HuH-7.5 (cell line): Measurements from ENCODE around the gene PGAP6.
"Not testable (repeated sequence)": the region's sequence is repeated elsewhere in the genome, so short reads cannot be mapped to it uniquely, and the experiment has no call there.

ENCODE experiments used
- DNase-seq: peaks from one replicate; pipeline ENCODE4 v3.0.0; 2011; ENCODE audit warnings: low spot score

PGAP6 gene

DNA sequence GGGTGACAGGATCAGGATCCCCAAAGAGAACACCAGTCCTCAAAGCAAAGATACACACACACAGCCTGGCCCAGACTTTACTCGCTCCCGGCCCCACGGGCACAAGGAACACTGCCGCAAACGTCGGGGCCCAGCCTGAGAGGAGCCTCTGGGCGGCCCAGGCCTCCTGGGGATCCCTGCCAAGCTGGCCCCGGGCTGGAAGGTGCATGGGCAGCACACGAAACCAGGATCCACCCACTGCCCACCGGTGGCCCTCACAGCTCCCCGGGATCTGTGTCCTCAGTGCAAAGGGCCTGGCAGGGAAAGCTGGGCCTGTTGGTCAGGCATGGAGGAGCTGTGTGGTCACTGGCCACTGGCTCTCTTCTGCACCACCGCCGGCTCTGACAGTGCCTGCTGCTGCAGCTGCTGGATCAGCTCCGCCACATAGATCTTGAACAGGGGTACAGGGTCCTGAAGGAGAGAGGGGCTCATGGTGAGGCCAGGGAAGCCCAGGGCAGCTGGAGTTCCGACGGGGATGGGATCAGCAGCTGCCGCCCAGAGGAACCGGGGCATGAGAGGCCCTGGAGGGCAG, 14.4 kb downstream of the PGAP6 start:
- DNase-seq, result no peak

DNA sequence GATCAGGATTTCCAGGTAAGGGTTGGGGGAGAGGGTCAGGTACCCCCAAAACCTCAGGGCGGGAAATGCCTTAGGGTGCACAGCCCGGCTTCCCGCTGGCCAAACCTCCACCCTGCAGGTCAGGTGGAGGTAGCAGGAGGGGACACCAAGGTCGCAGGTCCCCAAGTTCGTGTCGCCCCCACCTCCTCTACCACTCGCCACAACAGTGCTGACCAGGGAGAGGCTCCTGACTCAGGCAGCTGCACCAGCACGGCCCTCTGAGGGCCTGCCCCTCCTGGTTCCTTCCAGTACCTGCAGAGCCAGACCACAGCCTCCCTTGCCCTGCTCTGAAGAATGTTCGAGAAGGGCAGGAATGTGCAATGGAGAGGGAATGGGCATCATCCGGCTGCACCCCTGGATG, 15.3 kb downstream of the PGAP6 start:
- DNase-seq, result no peak

DNA sequence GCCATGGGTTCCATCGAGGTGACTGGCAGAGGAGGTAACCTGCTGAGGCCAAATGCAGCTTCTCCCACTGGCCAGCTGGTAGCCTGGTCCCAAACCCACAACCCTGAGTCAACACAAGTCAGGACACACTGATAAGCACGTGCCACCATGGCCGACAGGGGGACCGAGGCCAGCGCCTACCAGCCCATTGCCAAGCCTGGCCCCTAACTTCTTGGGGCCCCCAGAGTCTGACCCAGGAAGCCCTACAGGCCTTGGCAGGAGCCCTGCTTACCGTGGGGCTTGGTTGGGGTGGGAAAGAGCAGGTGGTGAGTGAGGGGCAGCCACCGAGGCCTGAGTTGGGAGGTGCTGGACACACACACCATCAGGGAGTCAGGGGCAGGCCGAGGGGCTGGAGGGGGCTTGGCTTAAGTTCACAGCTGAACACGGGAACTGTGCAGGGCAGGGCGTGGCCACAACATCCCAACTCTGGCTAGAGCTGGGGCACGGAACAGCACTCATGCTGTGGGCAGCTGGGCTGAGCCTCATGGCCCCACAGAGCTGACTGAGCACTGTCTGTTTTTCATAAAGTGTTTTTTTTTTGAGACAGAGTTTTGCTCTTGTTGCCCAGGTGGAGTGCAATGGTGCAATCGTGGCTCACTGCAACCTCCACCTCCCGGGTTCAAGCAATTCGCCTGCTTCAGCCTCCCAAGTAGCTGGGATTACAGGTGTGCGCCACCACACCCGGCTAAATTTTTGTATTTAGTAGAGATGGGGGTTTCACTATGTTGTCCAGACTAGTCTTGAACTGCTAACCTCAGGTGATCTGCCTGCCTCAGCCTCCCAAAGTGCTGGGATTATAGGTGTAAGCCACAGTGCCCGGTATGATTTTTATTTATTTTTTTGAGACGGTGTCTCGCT, 16.9 kb downstream of the PGAP6 start:
- DNase-seq, result no peak

DNA sequence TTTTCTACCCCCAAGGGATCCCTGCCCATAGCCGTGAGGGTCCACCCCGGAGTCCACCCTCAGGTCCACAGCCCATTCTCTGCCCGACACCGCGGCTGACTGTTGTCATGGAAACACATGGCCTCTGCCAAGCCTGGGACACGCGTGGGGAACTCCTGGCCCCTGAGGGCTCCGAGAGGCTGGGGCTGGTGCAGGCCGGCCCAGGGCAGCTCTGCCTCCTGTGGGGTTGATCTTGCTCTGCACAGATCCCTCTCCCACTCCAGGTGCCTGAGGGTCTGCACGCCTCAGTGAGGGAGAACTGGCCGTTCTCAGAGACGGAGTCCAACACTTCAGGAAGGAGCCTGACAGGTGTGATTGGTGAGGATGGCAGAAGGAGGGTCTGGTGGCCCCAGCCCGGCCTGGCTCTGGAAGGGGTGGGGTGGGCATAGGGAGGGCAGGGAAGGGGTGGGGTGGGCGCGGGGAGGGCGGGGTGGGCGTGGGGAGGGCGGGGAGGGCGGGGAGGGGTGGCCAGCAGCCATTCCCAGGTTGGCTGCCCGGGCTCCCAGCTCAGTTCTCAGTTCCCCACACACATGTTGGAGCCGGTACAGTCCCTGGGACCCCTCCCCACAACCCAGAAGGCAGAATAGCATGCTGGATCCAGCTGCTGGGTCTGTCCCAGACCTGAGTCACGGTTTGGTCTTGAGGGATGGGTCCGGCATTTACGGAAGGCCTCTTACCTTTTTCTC, 17.9 kb downstream of the PGAP6 start:
- DNase-seq, result no peak

DNA sequence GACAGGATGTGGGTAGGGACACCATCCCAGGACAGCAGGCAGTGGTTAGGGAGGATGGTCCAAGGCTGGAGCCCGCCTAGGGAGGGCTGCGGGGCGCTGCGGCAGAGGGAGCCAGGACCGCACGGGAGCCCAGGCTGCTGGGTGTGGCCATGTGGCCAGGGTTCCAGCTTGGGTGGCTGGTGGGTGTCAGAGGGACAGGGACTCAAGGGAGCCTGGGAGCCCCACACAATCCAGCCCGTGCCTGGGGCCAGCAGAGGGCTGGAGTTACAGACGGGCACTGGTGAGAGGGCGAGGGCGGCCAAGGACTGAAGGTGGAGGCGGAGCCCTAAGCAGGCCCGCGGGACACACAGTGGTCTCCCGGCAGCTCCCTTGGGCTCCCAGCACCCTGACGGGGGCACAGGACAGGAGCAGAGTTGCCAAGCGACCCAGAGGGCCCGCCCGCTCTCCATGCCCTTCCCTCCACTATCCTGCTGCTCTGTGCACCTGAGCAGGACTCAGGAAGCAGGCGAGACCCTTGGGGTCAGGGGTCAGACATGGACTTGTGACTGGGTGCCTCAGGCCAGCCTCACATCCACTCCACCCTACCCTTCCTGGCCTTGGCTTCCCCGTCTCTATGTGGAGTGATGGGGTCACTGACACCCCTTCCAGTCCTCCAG, 18.5 kb downstream of the PGAP6 start:
- no peak for DNase-seq

DNA sequence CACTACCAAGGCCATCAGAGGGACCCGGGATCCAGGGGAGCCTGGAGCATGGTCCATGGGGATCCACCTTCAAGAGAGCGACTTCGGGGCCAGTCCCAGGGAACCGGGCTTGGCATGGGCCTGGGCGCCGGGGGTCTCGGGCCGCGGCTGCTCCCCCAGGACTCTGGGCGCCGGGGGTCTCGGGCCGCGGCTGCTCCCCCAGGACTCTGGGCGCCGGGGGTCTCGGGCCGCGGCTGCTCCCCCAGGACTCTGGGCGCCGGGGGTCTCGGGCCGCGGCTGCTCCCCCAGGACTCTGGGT, 19.1 kb downstream of the PGAP6 start:
- not testable (repeated sequence) for DNase-seq

DNA sequence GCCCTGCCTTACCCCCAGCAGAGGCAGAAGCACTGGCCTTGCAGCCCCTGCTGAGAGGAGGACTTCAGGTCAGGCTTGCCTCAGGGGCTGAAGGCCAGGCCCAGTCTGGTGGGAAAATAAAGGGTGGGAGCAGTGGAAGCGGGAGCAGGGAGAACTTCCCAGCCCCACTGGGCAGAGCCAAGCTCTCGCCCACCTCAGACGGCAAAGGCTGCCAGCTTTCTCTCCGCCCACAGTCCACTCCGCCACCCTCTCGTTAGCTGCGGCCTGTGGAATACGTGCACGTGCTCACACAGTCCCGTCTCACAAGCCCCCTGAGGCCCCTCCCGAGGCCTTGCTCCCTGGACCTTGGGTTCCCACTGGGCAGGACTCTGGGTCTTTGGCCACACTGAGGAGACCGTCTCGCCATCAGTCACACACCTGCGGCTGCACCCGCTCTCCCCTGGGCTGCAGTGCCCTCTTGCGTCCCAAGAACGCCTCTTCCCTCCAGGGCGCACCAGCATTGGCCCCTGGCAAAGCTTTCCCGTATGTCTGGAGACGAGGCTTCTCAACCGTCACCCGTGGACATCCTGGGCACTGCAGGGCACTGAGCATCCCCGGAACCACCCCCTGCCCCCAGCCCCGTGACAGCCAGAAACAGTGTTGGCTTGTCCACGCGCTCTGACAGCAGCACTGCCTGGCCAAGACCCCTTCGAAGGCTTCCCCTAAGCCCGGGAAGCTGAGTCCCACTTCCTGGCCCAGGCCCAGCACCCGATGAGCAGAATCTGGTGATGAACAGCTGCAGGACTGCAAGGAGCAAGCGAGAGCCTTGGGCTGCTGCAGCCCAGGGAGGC, 19.7 kb downstream of the PGAP6 start:
- peak; percentile 97 for DNase-seq

DNA sequence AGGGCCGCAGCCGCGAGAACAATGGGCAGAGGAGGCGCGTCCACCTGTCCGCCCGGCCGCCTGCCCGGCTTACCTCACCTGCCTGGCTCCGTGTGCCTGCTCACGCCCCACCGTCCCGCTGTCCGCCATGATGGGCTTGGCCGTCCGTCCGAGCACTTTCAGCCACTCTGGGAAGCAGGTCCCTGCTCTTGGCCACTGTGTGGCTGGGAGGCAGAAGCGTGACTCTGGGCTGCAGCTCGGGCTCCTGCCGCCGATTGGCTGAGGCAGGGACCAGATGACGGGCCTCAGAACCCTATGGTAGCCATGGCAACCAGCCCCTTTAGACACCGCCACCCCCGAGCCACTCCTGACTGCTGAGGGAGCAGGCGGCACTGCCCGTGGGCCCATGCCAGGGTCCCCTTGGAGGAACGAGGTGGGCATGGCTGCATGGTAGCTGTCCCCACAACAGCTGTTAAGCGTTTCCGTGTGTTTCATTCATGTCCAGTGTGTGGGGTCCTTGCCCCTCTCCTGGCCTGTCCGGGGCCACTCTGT, 20.4 kb downstream of the PGAP6 start:
- no peak for DNase-seq

DNA sequence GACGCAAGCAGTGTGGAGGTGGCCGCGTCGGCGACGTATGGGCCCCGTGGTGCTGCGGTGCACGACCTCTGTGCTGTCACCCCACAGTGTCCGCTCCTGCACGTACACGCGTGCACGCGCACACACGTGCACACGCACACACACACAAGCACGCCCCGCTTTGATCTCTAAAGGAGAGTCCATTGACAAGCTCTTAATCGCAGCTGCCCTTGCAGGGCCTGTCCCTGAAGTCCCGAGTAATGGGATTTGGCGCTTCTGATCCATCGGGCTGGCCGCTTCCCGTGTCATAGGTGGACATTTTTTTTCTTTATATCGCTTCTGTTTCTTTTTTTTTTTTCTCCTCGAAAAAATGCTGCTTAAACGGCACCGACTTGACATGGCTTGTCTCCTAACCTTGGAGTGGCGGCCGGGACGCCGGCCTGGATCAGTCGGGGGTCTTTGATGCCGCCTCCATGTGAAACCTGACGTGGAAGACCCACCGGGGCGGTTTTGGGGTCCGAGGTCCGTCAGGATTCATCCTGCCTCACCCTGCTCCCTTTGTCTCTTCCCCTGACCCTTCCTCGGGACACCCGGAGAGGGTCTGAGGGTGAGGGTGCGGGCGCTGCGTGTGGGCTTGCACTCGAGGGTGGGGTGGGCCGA, 21.0 kb downstream of the PGAP6 start:
- no peak for DNase-seq

DNA sequence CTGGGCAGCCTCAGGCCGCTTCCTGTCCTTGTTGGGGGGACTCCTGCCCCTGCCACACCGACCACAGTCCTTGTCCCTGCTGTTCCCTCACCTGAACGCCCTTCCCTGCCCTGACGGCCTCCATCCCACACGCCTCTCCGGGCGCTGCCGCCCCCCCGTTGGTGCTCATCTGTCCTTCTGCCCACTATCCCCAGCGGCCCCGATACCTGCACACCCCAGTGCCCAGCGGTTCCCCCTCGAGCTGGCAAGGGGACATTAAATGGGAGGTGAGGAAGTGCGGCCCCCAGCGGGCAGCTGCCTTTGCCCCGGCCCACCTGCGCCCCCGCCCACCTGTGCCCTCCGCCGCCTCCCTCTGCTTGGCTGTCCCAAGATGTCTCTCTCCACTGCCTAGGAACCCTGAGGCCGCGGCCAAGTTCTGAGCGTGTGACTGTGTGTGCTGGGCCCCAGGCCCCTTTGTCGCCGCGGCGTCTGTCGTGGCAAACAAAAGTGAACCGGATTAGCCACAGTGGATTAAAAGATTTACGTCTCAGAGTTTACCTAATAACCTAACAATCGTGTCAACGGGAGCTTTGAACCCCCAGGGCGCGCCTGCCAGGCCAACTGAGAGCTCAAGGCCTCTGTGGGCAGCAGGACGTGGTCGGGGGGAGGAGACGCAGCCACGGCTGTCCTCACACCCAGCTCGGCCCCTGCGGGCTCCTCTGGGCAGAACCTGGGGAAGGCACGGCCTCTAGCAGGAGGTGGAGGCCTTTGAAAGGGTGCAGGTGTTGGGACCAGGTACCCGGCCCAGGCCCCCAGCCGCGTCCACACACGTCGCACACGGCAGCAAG, 21.7 kb downstream of the PGAP6 start:
- DNase-seq, result no peak

DNA sequence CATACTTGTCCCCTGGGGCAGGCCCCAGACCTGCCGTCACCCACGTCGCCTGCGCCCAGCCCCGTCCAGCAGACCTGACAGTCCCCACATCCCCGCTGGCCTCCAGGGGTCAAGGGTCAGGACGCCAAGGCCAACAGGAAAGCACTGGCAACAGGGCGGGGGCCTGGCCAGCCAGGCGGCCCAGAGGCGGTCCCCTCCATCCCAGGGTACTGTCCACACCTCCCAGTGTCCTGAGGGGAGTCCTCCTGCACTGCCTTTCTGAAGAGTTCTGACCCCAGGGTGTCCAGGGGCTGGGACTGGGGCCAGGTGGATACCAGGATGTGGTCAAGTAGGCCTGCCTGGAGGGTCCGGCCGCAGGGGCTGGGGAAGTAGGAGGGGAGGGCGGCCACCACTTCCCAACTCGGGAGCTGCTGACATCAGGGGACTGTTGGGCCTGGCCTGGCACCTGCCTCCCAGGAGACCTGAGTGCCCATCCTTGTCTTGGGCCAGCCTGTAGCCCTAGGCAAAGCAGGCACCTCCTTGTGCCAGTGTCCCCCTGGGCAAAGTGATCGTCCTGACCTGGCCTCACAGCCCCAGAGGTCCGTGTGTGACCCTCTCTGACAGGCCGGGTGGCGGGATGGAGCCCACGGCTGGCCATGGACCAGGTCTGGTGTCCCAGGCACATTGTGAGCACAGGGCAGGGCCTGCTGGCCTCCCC, 22.6 kb downstream of the PGAP6 start:
- no peak for DNase-seq

DNA sequence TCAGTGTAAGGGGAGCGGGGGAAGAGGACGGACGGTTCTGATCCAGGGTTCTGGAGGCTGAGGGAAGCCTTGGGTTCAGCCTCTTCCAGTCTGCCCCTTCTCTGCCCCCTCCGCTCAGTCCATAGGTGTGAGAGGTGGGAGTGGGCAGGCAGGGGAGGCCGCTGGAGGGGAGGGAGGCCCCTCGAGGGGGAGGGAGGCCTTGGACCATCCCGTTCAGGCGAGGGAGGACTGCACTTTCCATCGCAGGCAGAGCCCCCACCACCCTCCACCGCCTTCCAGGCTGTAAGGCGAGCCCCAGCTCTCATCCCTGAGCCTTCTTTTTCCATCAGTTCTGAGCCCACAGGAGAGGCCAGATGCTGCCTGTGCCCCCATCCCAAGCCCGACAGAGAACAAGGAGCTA, 25.0 kb downstream of the PGAP6 start:
- no peak for DNase-seq

DNA sequence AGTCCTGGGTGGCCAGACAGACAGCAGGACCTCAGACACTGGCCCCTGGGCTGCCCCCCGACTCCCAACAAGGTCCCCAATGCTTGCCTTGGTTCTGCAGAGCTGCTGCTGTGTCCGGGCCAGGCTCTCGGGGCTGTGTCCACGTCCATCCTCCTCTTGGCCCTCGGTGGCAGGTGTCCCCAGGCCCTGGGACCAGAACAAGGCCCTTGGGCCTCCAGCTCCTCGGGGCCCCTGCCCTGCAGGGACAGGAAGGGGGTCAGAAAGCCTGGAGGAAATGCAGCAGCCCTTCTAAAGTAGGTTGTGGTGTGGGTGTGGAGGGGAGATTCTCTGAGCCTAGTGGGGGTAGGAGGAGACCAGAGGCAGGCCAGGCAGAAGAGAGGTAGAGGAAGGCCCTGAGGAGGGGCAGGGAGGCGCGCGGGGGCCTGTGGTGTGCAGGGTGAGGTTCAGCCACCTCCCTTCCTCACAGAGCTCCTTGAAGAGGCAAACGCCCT, 26.8 kb downstream of the PGAP6 start:
- no peak for DNase-seq

DNA sequence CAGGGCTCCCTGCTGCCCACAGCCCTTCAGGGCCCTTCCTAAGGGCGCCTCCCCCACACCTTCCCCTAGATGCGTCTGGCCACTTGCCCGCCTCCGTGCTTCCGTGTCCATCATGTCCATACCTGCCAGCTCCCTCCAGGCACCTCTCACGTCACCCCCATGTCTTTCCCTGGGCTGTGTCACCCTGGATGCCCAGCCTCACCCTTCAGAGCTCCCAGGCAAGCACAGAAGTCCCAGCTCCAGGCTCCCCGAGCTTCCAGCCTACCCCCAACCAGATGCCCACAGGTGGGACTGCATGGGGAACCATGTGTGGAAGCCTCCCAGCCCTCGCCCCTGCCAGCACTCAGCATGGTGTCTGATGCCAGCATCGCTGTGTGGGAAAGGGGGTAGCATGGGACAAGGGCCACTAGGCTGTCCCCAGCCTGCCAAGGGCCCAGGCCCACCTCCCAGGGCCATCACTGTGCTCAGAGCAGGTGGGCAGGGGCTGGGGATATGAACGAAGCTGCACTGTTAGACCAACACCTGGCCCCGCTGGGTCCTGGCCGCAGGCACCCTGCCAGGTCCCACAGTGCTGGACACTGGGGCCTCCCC, 27.4 kb downstream of the PGAP6 start:
- DNase-seq, result no peak

DNA sequence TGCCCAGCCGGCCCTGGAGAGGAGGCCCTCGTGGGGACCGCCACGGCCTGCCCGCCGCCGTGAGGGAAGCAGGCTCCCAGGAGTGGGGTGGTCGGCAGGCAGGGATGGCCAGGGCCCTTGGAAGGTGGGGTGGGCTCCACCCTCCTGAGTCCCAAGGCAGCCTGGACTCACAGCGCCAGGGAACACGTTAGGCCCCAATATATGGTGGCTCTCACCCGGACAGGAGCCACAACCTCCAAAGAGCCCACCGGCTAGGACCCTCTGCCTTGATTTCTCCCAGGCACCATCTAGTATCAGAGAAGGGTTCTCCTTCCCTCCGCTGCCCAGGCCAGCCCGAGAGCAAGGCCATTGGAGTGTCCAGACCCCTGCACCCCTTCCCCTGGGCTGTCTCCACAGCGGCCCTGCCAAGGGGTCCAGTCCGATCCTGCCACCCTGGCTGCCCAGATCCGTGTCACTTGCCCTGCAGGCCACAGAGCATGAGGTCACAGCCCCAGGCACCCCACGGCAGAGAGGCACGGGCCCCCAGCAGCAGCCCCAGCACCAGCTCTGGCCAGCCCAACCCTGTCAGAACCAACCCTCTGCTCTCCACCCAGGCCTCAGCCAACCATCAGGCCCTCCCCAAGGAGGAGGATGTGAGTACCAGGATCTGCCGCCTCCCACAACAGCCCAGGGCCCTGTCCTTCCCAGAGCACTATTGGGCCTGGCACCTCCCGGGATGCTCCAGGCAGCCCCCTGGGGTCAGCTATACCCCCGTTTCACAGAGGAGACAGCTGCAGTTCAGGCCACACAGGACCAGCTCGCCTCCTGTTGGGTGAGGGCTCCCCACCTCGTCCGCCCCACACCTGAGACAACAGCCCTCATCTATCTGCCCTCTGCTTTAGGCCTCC, 28.1 kb downstream of the PGAP6 start:
- no peak for DNase-seq

DNA sequence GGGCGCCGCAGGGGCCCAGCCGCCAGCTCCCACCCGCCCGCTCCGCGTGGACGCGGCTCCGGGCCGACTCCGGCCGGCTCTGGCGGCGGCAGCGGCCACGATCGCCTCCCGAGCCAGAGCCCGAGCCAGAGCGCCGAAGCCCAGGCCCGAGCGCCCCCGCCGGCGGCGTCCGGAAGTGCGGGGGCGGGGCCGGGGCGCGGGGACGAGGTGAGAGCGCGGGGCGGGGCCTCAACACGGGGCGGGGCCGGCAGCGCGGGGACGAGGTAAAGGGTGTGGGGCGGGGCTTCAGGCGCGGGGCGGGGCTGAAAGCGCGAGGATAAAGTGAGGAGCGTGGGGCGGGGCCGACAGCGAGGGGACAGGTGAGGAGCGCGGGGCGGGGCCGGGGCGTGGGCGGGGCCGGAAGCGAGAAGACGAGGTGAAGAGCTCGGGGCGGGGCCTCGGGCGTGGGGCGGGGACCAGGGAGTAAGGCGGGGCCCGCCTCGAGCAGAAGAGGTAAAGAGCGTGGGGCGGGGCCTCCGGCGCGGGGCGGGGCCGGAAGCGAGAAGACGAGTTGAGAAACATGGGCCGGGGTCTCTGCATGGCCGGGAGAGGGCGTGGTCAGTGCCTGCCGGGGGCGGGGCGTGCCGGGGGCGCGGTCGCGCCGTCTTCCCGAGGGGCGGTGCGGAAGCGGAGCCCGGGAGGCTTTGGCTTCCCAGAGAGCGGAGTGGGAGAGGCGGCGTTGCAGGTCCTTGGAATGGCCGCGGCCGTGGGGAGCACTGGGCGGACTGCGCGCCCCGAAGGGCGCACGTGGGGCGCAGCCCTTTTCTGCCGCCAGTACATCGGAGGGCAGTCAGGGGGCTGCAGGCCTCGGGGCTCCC, 29.0 kb downstream of the PGAP6 start, which contains the start of gene AXIN1:
Gene AXIN1, minus strand, starts transcription at position 177 of the 857 bp plus-strand sequence. CDS start 5,698 bp downstream, outside the sequence.
- peak; percentile 83 for DNase-seq
